Measurements from ENCODE around the gene PARD3.

The PARD3 gene

GRCh38 chr10:34377833-34378232, 437.3 kb downstream of the PARD3 start:
- no CpG with 5 or more reads among the region's 5 CpGs for WGBS (ENCODE audit: extremely low coverage, insufficient coverage, insufficient read length)

GRCh38 chr10:34374356-34375045, 440.6 kb downstream of the PARD3 start:
- H2BK12ac ChIP-seq (ENCODE audit: low read length), result no peak overlapping the region
- H4K12ac ChIP-seq (ENCODE audit: low read depth, low read length), result no peak overlapping the region
- H4K8ac ChIP-seq (ENCODE audit: low read depth, low read length), result no peak overlapping the region
- no peak overlapping the region for H4K91ac ChIP-seq (ENCODE audit: low read depth, low read length)
- H2AK5ac ChIP-seq (ENCODE audit: low read length), result no peak overlapping the region
- no peak overlapping the region for H3K4ac ChIP-seq (ENCODE audit: low read depth, low read length)
- H3K36me3 ChIP-seq (ENCODE audit: control insufficient read depth in 1 of 2, insufficient read depth in 2 of 2, low read length in 2 of 2), result peaks cover 0 to 3% of the 10 kb centered on the region in 2 experiments
- H2AFZ ChIP-seq (ENCODE audit: insufficient read depth, low read length, poor library complexity), result no peak overlapping the region
- no peak overlapping the region for H2BK5ac ChIP-seq (ENCODE audit: low read depth, low read length, poor library complexity)
- H3K4me2 ChIP-seq (ENCODE audit: low read length), result no peak overlapping the region
- H3K27ac ChIP-seq (ENCODE audit: low read depth, low read length), result no peak overlapping the region
- no peak overlapping the region for H2BK120ac ChIP-seq (ENCODE audit: insufficient read depth, low read length, poor library complexity)
- no peak overlapping the region for H3K9ac ChIP-seq (ENCODE audit: low read length)
- H3K79me2 ChIP-seq (ENCODE audit: control insufficient read depth, insufficient read depth, low read length, poor library complexity), result no peaks in the 10 kb centered on the region
- no peaks in the 10 kb centered on the region for H3K27me3 ChIP-seq (ENCODE audit: insufficient read depth, low read length)
- WGBS (ENCODE audit: extremely low coverage, insufficient coverage, insufficient read length), result no CpG with 5 or more reads among the region's 6 CpGs
- H3K4me1 ChIP-seq (ENCODE audit: control insufficient read depth in 1 of 2, insufficient read depth in 2 of 2, low read length in 2 of 2), result no peaks in the 10 kb centered on the region
- no peaks in the 10 kb centered on the region for H3K79me1 ChIP-seq (ENCODE audit: low read length)
- DNase-seq, result no peak
- no peak overlapping the region for H3K4me3 ChIP-seq (ENCODE audit: low read depth, low read length)
- H3K9me3 ChIP-seq (ENCODE audit: insufficient read depth, low read depth, low read length), result no peaks in the 10 kb centered on the region
- no peak overlapping the region for H3K14ac ChIP-seq (ENCODE audit: low read length)
- H3K18ac ChIP-seq (ENCODE audit: low read length), result no peak overlapping the region
- no peak overlapping the region for H3K23ac ChIP-seq (ENCODE audit: low read length)

More at GRCh38 chr10:34377833-34378232, 437.3 kb downstream of the PARD3 start:
- Histone ChIP-seq H3K79me1 (ENCODE audit: low read length) (no peaks in the 10 kb centered on the region), H2AFZ (ENCODE audit: insufficient read depth, low read length, poor library complexity) (no peak overlapping the region), H3K27ac (ENCODE audit: low read depth, low read length) (no peak overlapping the region), H4K12ac (ENCODE audit: low read depth, low read length) (no peak overlapping the region), H3K4me2 (ENCODE audit: low read length) (no peak overlapping the region), H4K8ac (ENCODE audit: low read depth, low read length) (no peak overlapping the region), H3K4me3 (ENCODE audit: low read depth, low read length) (no peak overlapping the region), H4K91ac (ENCODE audit: low read depth, low read length) (no peak overlapping the region), H3K79me2 (ENCODE audit: control insufficient read depth, insufficient read depth, low read length, poor library complexity) (no peaks in the 10 kb centered on the region), H3K4ac (ENCODE audit: low read depth, low read length) (no peak overlapping the region), H2BK120ac (ENCODE audit: insufficient read depth, low read length, poor library complexity) (no peak overlapping the region), H3K9me3 (ENCODE audit: insufficient read depth, low read depth, low read length) (no peaks in the 10 kb centered on the region), H2BK12ac (ENCODE audit: low read length) (no peak overlapping the region), H3K27me3 (ENCODE audit: insufficient read depth, low read length) (no peaks in the 10 kb centered on the region), H2BK5ac (ENCODE audit: low read depth, low read length, poor library complexity) (no peak overlapping the region), H3K36me3 (ENCODE audit: control insufficient read depth in 1 of 2, insufficient read depth in 2 of 2, low read length in 2 of 2) (peaks cover 0 to 4% of the 10 kb centered on the region in 2 experiments), H3K9ac (ENCODE audit: low read length) (no peak overlapping the region), H3K18ac (ENCODE audit: low read length) (no peak overlapping the region), H3K4me1 (ENCODE audit: control insufficient read depth in 1 of 2, insufficient read depth in 2 of 2, low read length in 2 of 2) (no peaks in the 10 kb centered on the region), H3K14ac (ENCODE audit: low read length) (no peak overlapping the region), H3K23ac (ENCODE audit: low read length) (no peak overlapping the region), H2AK5ac (ENCODE audit: low read length) (no peak overlapping the region)
- no peak for DNase-seq

GRCh38 chr10:34373211-34373610, 441.9 kb downstream of the PARD3 start:
- WGBS (ENCODE audit: extremely low coverage, insufficient coverage, insufficient read length), result no CpG with 5 or more reads among the region's 4 CpGs

DNA sequence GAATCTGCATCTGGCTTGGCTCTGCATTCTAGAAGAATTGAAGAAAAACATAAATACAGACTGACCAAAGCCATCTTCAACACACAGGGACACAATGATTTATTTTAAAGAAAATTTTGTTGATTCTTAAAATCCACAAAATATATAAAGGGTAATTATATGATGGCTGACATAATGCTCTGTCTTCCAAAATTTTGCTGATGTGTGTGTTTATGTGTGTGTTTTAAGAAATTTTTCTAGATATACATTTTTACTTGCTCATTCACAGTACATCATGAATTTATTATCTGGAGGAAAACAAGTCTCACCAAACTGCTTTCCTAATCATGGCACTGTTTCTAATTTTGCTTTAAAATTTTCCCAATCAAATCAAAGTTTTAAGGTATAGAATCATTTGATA, 442.6 kb downstream of the PARD3 start:
- H3K23ac ChIP-seq (ENCODE audit: low read length), result no peak overlapping the region
- H4K12ac ChIP-seq (ENCODE audit: low read depth, low read length), result no peak overlapping the region
- H2AFZ ChIP-seq (ENCODE audit: insufficient read depth, low read length, poor library complexity), result no peak overlapping the region
- no peak overlapping the region for H2BK120ac ChIP-seq (ENCODE audit: insufficient read depth, low read length, poor library complexity)
- peaks cover 0 to 3% of the 10 kb centered on the region in 2 experiments for H3K36me3 ChIP-seq (ENCODE audit: control insufficient read depth in 1 of 2, insufficient read depth in 2 of 2, low read length in 2 of 2)
- no peak overlapping the region for H4K91ac ChIP-seq (ENCODE audit: low read depth, low read length)
- no peak overlapping the region for H3K18ac ChIP-seq (ENCODE audit: low read length)
- no peak overlapping the region for H3K4me2 ChIP-seq (ENCODE audit: low read length)
- H3K27me3 ChIP-seq (ENCODE audit: insufficient read depth, low read length), result no peaks in the 10 kb centered on the region
- no peak overlapping the region for H3K14ac ChIP-seq (ENCODE audit: low read length)
- DNase-seq, result no peak
- H3K79me2 ChIP-seq (ENCODE audit: control insufficient read depth, insufficient read depth, low read length, poor library complexity), result no peaks in the 10 kb centered on the region
- H3K9ac ChIP-seq (ENCODE audit: low read length), result no peak overlapping the region
- no peak overlapping the region for H2BK12ac ChIP-seq (ENCODE audit: low read length)
- H3K27ac ChIP-seq (ENCODE audit: low read depth, low read length), result no peak overlapping the region
- H3K4me3 ChIP-seq (ENCODE audit: low read depth, low read length), result no peak overlapping the region
- no peak overlapping the region for H3K4ac ChIP-seq (ENCODE audit: low read depth, low read length)
- H2AK5ac ChIP-seq (ENCODE audit: low read length), result no peak overlapping the region
- H3K79me1 ChIP-seq (ENCODE audit: low read length), result no peaks in the 10 kb centered on the region
- H3K9me3 ChIP-seq (ENCODE audit: insufficient read depth, low read depth, low read length), result no peaks in the 10 kb centered on the region
- no peak overlapping the region for H4K8ac ChIP-seq (ENCODE audit: low read depth, low read length)
- no peaks in the 10 kb centered on the region for H3K4me1 ChIP-seq (ENCODE audit: control insufficient read depth in 1 of 2, insufficient read depth in 2 of 2, low read length in 2 of 2)
- H2BK5ac ChIP-seq (ENCODE audit: low read depth, low read length, poor library complexity), result no peak overlapping the region

More at GRCh38 chr10:34373211-34373610, 441.9 kb downstream of the PARD3 start:
- Histone ChIP-seq H3K9ac (ENCODE audit: low read length) (no peak overlapping the region), H2AFZ (ENCODE audit: insufficient read depth, low read length, poor library complexity) (no peak overlapping the region), H3K36me3 (ENCODE audit: control insufficient read depth in 1 of 2, insufficient read depth in 2 of 2, low read length in 2 of 2) (peaks cover 0 to 3% of the 10 kb centered on the region in 2 experiments), H2BK5ac (ENCODE audit: low read depth, low read length, poor library complexity) (no peak overlapping the region), H3K23ac (ENCODE audit: low read length) (no peak overlapping the region), H3K14ac (ENCODE audit: low read length) (no peak overlapping the region), H4K12ac (ENCODE audit: low read depth, low read length) (no peak overlapping the region), H4K91ac (ENCODE audit: low read depth, low read length) (no peak overlapping the region), H3K4ac (ENCODE audit: low read depth, low read length) (no peak overlapping the region), H2BK120ac (ENCODE audit: insufficient read depth, low read length, poor library complexity) (no peak overlapping the region), H3K18ac (ENCODE audit: low read length) (no peak overlapping the region), H4K8ac (ENCODE audit: low read depth, low read length) (no peak overlapping the region), H3K79me1 (ENCODE audit: low read length) (no peaks in the 10 kb centered on the region), H3K9me3 (ENCODE audit: insufficient read depth, low read depth, low read length) (no peaks in the 10 kb centered on the region), H3K4me3 (ENCODE audit: low read depth, low read length) (no peak overlapping the region), H3K4me1 (ENCODE audit: control insufficient read depth in 1 of 2, insufficient read depth in 2 of 2, low read length in 2 of 2) (no peaks in the 10 kb centered on the region), H2AK5ac (ENCODE audit: low read length) (no peak overlapping the region), H3K79me2 (ENCODE audit: control insufficient read depth, insufficient read depth, low read length, poor library complexity) (no peaks in the 10 kb centered on the region), H3K27ac (ENCODE audit: low read depth, low read length) (no peak overlapping the region), H3K4me2 (ENCODE audit: low read length) (no peak overlapping the region), H3K27me3 (ENCODE audit: insufficient read depth, low read length) (no peaks in the 10 kb centered on the region), H2BK12ac (ENCODE audit: low read length) (no peak overlapping the region)
- DNase-seq, result no peak

All from trophoblast cell (in vitro differentiated cells and primary cell).